ENCODE measurements around the gene C5orf15.

DNA sequence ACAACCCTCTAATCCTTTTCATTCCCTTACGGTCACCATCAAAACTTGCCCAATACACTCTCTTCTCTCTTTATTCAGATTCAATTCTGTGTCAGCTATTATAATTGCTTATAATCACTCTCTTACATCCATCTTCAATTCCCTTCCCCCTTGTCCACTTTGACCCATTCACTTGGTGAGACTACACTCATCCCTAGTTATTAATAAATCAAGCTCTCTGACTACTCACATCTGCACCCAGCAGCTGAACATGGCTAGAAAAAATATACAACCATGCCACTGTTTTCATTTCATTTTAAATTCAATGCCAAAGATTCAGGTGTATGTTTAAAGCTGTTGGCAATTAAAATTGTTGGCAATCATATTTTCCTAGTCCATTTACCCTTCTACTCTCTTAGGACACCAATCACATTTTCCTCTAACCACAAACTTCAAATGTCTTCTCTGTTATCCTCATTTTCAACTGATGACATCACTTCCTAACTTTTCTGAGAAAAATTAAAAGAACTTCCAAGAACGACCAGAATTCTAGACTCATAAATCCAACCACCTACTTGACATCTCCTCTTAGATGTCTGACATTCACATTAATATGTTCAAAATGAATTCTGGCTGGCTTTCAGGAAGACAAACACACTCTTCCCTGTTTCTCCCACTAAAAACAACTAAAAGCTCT is 5.5 kb downstream of the C5orf15 start:
- TF ChIP-seq ELF4 (CRISPR knock-in tag; IDR thresholded peaks at IDR 0.05) (no peak), KLF16 (IDR thresholded peaks at IDR 0.05) (no peak), POLR2A (conservative IDR thresholded peaks at IDR 0.05) (no peak), RNF2 (IDR thresholded peaks at IDR 0.05) (no peak)
- TF ChIP-seq, protein P1, sequence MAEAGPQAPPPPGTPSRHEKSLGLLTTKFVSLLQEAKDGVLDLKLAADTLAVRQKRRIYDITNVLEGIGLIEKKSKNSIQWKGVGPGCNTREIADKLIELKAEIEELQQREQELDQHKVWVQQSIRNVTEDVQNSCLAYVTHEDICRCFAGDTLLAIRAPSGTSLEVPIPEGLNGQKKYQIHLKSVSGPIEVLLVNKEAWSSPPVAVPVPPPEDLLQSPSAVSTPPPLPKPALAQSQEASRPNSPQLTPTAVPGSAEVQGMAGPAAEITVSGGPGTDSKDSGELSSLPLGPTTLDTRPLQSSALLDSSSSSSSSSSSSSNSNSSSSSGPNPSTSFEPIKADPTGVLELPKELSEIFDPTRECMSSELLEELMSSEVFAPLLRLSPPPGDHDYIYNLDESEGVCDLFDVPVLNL (CRISPR knock-in tag; IDR thresholded peaks at IDR 0.05; ENCODE audit: low read depth) = no peak
- TF ChIP-seq, protein P2, sequence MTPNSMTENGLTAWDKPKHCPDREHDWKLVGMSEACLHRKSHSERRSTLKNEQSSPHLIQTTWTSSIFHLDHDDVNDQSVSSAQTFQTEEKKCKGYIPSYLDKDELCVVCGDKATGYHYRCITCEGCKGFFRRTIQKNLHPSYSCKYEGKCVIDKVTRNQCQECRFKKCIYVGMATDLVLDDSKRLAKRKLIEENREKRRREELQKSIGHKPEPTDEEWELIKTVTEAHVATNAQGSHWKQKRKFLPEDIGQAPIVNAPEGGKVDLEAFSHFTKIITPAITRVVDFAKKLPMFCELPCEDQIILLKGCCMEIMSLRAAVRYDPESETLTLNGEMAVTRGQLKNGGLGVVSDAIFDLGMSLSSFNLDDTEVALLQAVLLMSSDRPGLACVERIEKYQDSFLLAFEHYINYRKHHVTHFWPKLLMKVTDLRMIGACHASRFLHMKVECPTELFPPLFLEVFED (CRISPR knock-in tag; conservative IDR thresholded peaks at IDR 0.05) = no peak

Measured in K562 (cell line).